Measurements from ENCODE around the gene TMEM221.

DNA sequence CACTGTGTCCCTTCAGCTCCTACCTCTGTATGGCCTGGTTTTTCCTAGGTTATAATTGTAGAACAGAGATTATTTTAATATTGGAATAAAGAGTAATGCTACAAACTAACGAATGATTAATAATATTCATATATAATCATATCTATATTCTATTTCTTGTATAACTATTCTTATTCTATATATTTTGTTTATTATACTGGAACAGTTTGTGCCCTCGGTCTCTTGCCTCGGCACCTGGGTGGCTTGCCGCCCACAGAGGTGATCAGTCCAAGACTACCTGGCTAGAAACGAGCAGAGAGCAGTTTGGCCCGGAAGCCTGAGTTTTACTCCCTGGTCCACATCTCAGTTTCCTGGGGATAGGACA, 18.0 kb upstream of the TMEM221 start:
- no peak for TF ChIP-seq YY1 (IDR thresholded peaks at IDR 0.05; ENCODE audit: insufficient read depth, insufficient read length)
- no peak for TF ChIP-seq ZNF274 (IDR thresholded peaks at IDR 0.05; ENCODE audit: low read depth, low read length)
- no peak for TF ChIP-seq SUZ12 (IDR thresholded peaks at IDR 0.05; ENCODE audit: extremely low read depth, insufficient read depth, insufficient read length)
